Measurements from ENCODE around the gene ABCC2.

Gene ABCC2

DNA sequence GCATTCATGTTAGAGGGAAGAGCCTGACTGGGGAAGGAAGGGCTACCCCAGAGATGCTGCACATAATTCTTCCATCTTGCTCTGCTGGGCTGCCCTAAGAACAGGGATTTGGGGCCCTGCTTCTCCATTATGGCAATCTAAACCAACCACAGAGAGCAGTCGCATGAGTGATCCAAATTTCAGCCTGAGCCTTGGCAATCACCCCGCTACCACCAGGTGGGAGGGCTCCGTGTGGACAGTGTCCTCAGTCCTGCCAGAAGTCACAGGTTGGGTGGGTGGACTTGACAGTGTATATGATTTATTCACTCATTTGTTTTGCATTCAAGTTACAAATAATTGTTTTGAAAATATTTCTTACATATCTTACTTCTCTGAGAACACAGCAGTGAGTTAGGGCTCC, 22.0 kb downstream of the ABCC2 start:
- DNase-seq (ENCODE audit: insufficient read length, low spot score) (no peak), FAIRE-seq (no peak)
- TF ChIP-seq POLR2A (IDR thresholded peaks at IDR 0.05; ENCODE audit: low read depth, low read length), result no peak
- no peak for TF ChIP-seq PAX5 (IDR thresholded peaks at IDR 0.05; ENCODE audit: insufficient read depth, low read length, severe bottlenecking)
- no peak for TF ChIP-seq SPI1 (IDR thresholded peaks at IDR 0.05; ENCODE audit: low read depth, low read length)
- TF ChIP-seq POU2F2 (IDR thresholded peaks at IDR 0.05; ENCODE audit: low read depth, low read length), result no peak
- TF ChIP-seq TAF1 (IDR thresholded peaks at IDR 0.05; ENCODE audit: low read depth, low read length), result no peak
- TF ChIP-seq POLR2AphosphoS5 (IDR thresholded peaks at IDR 0.05; ENCODE audit: low read depth, low read length), result no peak

DNA sequence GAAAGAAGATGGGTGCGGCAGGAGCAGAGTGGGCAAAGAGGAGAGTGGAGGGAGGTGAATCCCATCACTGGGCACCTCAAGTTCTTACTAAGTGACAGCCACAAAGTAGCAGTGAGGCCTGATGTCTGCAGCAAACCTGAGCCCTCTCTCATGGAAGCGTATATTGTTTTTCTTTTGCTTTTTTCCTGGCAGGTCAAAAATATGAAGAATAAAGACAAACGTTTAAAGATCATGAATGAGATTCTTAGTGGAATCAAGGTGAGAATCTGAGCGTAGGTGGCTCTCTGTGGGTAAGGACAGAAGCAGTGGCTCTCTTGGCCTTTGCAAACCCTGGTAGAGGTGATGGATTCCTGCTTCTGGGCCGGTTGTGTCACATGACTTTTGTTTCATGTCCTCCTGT, 22.8 kb downstream of the ABCC2 start:
- TF ChIP-seq PAX5 (IDR thresholded peaks at IDR 0.05; ENCODE audit: insufficient read depth, low read length, severe bottlenecking) (no peak), SPI1 (IDR thresholded peaks at IDR 0.05; ENCODE audit: low read depth, low read length) (no peak), POLR2AphosphoS5 (IDR thresholded peaks at IDR 0.05; ENCODE audit: low read depth, low read length) (no peak), POLR2A (IDR thresholded peaks at IDR 0.05; ENCODE audit: low read depth, low read length) (no peak), POU2F2 (IDR thresholded peaks at IDR 0.05; ENCODE audit: low read depth, low read length) (no peak), TAF1 (IDR thresholded peaks at IDR 0.05; ENCODE audit: low read depth, low read length) (no peak)
- FAIRE-seq (no peak), DNase-seq (ENCODE audit: insufficient read length, low spot score) (no peak)

DNA sequence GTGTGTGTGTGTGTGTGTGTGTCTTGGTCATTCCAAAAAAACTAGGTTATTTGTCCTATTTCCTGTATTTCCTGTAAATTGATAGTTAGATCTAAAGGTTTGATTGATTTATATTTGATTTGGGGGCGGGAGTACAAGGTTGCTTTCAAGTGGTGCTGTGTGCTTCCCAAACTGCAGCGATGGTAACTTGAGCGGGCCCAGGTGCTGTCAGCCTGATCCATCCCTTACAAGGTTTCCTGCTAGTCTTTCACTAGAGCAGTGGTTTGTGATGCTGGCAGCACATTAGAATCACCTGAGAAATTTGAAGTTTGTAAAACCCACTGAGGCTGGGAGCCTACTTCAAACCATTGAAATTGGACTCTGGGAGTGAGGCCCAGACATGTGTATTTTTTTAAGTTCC, 23.7 kb downstream of the ABCC2 start:
- DNase-seq (ENCODE audit: insufficient read length, low spot score) (no peak), FAIRE-seq (no peak)
- no peak for TF ChIP-seq TAF1 (IDR thresholded peaks at IDR 0.05; ENCODE audit: low read depth, low read length)
- TF ChIP-seq PAX5 (IDR thresholded peaks at IDR 0.05; ENCODE audit: insufficient read depth, low read length, severe bottlenecking), result no peak
- TF ChIP-seq POU2F2 (IDR thresholded peaks at IDR 0.05; ENCODE audit: low read depth, low read length), result no peak
- TF ChIP-seq POLR2AphosphoS5 (IDR thresholded peaks at IDR 0.05; ENCODE audit: low read depth, low read length), result no peak
- TF ChIP-seq SPI1 (IDR thresholded peaks at IDR 0.05; ENCODE audit: low read depth, low read length), result no peak
- TF ChIP-seq POLR2A (IDR thresholded peaks at IDR 0.05; ENCODE audit: low read depth, low read length), result no peak

DNA sequence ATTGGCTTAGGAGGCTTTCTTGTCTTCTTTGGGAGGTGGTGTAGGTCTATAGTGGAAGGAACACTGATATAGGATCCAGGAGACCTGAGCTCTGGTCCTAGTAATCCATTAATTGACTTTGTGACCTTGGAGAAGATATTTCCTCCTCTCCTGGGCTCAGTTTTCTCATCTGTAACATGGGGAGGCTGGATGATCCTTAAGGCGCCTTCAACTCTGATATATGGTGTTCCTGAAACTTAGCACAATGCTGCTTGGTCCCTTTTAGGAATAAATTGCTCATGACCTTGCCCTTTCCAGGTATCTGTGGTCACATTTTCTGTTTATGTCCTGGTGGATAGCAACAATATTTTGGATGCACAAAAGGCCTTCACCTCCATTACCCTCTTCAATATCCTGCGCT, 25.3 kb downstream of the ABCC2 start:
- no peak for DNase-seq (ENCODE audit: insufficient read length, low spot score)
- TF ChIP-seq POLR2A (IDR thresholded peaks at IDR 0.05; ENCODE audit: low read depth, low read length), result no peak
- TF ChIP-seq POLR2AphosphoS5 (IDR thresholded peaks at IDR 0.05; ENCODE audit: low read depth, low read length), result no peak
- no peak for TF ChIP-seq POU2F2 (IDR thresholded peaks at IDR 0.05; ENCODE audit: low read depth, low read length)
- TF ChIP-seq PAX5 (IDR thresholded peaks at IDR 0.05; ENCODE audit: insufficient read depth, low read length, severe bottlenecking), result no peak
- TF ChIP-seq TAF1 (IDR thresholded peaks at IDR 0.05; ENCODE audit: low read depth, low read length), result no peak
- no peak for TF ChIP-seq SPI1 (IDR thresholded peaks at IDR 0.05; ENCODE audit: low read depth, low read length)
- FAIRE-seq, result no peak

DNA sequence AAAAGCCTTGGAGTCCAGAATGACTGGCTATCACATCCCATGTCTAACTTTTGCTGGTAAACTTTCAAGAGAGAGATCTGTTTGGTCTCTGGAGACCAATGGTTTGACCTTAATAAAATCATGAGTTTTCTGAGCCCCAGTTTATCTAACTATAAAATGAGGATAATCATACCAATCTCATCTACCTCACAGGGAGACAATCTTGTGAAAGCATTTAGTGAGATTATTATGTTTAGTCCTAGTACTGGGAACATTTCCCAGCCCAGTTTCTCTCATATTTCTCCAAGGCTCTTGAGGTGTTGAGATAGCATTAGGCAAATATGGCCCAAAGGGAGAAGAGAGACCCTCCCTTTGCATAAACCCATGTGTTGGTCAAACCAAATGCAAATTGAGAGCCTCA, 25.8 kb downstream of the ABCC2 start:
- no peak for FAIRE-seq
- no peak for DNase-seq (ENCODE audit: insufficient read length, low spot score)
- TF ChIP-seq POLR2AphosphoS5 (IDR thresholded peaks at IDR 0.05; ENCODE audit: low read depth, low read length), result no peak
- no peak for TF ChIP-seq PAX5 (IDR thresholded peaks at IDR 0.05; ENCODE audit: insufficient read depth, low read length, severe bottlenecking)
- TF ChIP-seq TAF1 (IDR thresholded peaks at IDR 0.05; ENCODE audit: low read depth, low read length), result no peak
- no peak for TF ChIP-seq POU2F2 (IDR thresholded peaks at IDR 0.05; ENCODE audit: low read depth, low read length)
- TF ChIP-seq SPI1 (IDR thresholded peaks at IDR 0.05; ENCODE audit: low read depth, low read length), result no peak
- no peak for TF ChIP-seq POLR2A (IDR thresholded peaks at IDR 0.05; ENCODE audit: low read depth, low read length)

DNA sequence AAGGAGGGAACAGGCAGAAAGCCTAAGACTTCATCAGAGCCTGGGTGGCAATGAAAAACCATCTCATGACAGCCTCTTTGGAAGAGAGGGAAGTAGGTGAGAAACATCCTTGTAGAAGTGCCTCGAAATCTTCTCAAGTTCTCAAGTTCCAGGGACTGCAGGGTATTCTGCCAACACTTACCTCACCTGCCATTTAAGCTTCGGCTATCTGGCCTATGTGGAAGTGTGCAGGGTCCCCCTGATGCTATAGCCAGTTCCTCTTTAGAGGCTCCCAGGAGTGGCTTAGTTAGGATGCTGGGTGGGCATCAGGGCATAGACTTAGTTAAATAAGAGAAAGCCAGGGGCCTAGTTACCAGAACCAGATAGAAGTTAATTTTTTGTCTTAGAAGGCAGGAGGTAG, 27.0 kb downstream of the ABCC2 start:
- TF ChIP-seq POLR2A (IDR thresholded peaks at IDR 0.05; ENCODE audit: low read depth, low read length) (no peak), SPI1 (IDR thresholded peaks at IDR 0.05; ENCODE audit: low read depth, low read length) (no peak), POLR2AphosphoS5 (IDR thresholded peaks at IDR 0.05; ENCODE audit: low read depth, low read length) (no peak), PAX5 (IDR thresholded peaks at IDR 0.05; ENCODE audit: insufficient read depth, low read length, severe bottlenecking) (no peak), POU2F2 (IDR thresholded peaks at IDR 0.05; ENCODE audit: low read depth, low read length) (no peak), TAF1 (IDR thresholded peaks at IDR 0.05; ENCODE audit: low read depth, low read length) (no peak)
- FAIRE-seq (no peak), DNase-seq (ENCODE audit: insufficient read length, low spot score) (no peak)

DNA sequence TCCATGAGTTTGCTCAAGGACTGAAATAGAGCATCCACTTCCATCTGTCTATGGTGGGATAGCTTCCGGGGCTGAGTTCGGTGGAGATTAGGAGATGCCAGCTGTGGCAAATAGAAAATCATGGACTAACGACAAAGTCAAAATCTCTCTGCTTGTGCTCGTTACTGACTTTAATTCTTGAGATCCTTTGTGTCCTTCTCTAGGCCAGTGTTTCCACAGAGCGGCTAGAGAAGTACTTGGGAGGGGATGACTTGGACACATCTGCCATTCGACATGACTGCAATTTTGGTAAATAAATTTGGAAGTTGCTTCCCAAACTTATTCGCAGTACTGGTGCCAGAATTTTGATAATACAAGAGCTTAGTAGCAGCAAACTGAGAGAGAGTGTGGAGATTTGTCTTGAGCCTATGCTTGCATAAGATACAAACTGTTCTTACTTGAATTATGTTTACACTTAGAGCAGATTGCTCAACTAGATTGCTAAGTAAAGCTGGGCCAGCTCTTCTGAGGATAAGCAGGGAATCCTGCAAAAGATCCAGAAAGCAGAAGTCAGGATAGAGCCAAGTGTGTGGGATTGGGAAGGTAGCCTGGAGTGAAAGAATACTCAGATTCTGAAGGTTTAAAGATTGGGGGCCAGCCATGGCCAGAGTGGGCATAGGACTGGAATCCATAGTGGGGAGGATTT, 27.6 kb downstream of the ABCC2 start:
- DNase-seq (ENCODE audit: insufficient read length, low spot score) (no peak), FAIRE-seq (no peak)
- no peak for TF ChIP-seq PAX5 (IDR thresholded peaks at IDR 0.05; ENCODE audit: insufficient read depth, low read length, severe bottlenecking)
- no peak for TF ChIP-seq POLR2A (IDR thresholded peaks at IDR 0.05; ENCODE audit: low read depth, low read length)

DNA sequence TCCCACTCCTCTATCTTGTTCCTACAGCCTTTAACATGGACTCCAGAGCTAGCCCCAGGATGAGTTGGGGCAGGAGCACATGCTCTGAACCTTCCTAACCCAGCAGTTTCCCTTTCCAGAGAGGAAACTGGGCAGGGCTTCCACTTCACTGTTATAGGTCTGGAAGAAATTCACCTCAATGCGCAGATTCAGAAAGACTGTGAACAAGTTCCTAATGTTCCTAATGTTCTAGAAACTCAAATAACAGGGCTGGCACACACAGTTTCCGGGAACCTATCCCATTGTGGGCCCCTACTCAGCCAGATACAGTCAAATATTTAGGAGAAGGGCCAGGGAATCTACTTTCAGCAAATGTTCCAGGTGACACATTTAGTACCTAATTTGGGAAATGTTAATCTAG, 29.7 kb downstream of the ABCC2 start:
- TF ChIP-seq SPI1 (IDR thresholded peaks at IDR 0.05; ENCODE audit: low read depth, low read length) (no peak), TAF1 (IDR thresholded peaks at IDR 0.05; ENCODE audit: low read depth, low read length) (no peak), POLR2A (IDR thresholded peaks at IDR 0.05; ENCODE audit: low read depth, low read length) (no peak), POU2F2 (IDR thresholded peaks at IDR 0.05; ENCODE audit: low read depth, low read length) (no peak), POLR2AphosphoS5 (IDR thresholded peaks at IDR 0.05; ENCODE audit: low read depth, low read length) (no peak), PAX5 (IDR thresholded peaks at IDR 0.05; ENCODE audit: insufficient read depth, low read length, severe bottlenecking) (no peak)
- FAIRE-seq (no peak), DNase-seq (ENCODE audit: insufficient read length, low spot score) (no peak)

DNA sequence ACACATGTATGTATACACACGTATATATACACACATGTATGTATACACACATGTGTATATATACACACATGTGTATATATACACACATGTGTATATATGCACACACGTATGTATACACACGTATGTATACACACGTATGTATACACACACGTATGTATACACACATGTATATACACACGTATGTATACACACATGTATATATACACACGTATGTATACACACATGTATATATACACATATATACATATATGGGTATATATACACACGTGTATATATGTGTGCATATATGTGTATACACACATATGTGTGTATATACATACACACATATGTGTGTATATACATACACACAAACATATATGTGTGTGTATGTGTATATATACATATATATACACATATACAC, 31.7 kb downstream of the ABCC2 start:
- TF ChIP-seq POLR2AphosphoS5 (IDR thresholded peaks at IDR 0.05; ENCODE audit: low read depth, low read length) (no peak), SPI1 (IDR thresholded peaks at IDR 0.05; ENCODE audit: low read depth, low read length) (no peak), TAF1 (IDR thresholded peaks at IDR 0.05; ENCODE audit: low read depth, low read length) (no peak), POU2F2 (IDR thresholded peaks at IDR 0.05; ENCODE audit: low read depth, low read length) (no peak), PAX5 (IDR thresholded peaks at IDR 0.05; ENCODE audit: insufficient read depth, low read length, severe bottlenecking) (no peak), POLR2A (IDR thresholded peaks at IDR 0.05; ENCODE audit: low read depth, low read length) (no peak)
- FAIRE-seq (no peak), DNase-seq (ENCODE audit: insufficient read length, low spot score) (no peak)

DNA sequence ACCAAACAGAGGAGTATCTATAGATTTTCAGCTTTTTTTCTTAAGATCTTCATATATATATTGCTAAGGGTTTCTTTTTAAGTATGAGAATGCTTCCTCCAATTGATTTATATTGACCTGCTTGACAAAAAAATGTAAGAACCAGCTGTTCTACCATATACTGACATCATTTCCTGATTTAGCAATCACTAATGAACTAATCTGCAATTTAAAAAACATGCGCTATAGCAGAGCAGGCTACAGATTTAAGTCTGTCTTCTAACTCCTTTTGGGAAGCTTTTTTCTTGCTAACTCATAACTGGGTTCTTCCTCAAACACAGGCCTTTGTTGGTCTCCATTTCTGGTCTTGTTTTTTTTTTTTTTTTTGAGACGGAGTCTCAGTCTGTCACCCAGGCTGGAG, 33.2 kb downstream of the ABCC2 start:
- TF ChIP-seq PAX5 (IDR thresholded peaks at IDR 0.05; ENCODE audit: insufficient read depth, low read length, severe bottlenecking), result no peak
- DNase-seq (ENCODE audit: insufficient read length, low spot score) (no peak), FAIRE-seq (no peak)

Measured in GM12891 (cell line).